IPS DF 4.7 (cell line): ENCODE data around the gene TRIM27.
"Not testable (repeated sequence)": the region's sequence is repeated elsewhere in the genome, so short reads cannot be mapped to it uniquely, and the experiment has no call there.

ENCODE experiments used
- DNase-seq: peaks from one replicate; pipeline ENCODE4 v3.0.0-alpha.2; 2013; ENCODE audit warnings: low spot score; ENCODE audit errors: extremely low read depth

TRIM27 gene

DNA sequence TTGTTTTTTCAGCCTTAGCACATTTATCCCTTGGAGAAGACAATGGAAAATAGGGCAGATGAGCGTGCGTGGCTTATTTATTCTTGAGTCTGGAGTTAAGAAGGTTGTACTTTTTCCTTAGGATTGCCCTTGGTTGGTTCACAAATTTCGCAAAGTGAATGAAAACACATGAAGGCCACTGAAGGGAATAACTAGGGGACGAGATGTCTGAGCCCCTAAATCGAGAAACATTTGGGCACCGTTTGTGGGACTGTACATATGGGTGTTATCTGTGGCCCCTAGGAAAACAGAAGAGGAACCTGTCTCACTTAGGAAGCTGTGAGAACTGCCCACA is 19.4 kb upstream of the TRIM27 start:
- no peak for DNase-seq

DNA sequence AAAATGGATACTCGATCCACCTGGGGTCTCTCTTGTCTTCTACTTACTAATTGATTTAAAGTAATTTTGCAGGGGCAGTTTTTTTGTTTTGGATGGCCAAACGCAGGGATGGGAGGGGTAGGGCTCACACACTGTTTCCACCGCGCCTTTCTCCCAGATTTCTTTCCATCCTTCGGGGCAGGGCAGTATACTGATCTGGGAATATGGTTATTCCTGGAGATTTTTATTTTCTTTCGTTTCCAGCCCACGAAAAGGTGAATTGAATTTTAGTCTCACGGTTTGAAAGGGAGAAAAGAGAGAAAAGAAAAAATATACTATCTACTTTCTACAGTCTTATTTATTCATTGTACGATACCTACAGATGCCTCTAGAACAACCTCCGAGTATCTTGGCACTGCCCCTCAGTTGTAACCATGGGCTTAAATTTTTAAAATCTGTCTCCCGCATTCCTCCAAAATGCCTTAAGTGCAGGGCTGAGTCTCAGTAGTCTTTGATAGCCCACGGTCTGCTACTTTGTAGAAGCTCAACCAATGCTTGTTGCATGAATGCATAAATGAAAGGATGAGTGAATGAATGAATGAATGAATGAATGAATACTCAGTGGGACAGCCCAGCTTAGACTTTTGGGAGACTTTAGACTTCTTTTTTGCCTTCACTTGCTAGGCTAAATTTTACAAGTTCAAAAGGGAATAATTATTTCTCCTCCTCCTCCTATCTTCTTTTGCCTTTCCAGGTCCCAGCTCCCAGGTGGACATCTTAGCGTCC is 18.1 kb upstream of the TRIM27 start:
- no peak for DNase-seq

DNA sequence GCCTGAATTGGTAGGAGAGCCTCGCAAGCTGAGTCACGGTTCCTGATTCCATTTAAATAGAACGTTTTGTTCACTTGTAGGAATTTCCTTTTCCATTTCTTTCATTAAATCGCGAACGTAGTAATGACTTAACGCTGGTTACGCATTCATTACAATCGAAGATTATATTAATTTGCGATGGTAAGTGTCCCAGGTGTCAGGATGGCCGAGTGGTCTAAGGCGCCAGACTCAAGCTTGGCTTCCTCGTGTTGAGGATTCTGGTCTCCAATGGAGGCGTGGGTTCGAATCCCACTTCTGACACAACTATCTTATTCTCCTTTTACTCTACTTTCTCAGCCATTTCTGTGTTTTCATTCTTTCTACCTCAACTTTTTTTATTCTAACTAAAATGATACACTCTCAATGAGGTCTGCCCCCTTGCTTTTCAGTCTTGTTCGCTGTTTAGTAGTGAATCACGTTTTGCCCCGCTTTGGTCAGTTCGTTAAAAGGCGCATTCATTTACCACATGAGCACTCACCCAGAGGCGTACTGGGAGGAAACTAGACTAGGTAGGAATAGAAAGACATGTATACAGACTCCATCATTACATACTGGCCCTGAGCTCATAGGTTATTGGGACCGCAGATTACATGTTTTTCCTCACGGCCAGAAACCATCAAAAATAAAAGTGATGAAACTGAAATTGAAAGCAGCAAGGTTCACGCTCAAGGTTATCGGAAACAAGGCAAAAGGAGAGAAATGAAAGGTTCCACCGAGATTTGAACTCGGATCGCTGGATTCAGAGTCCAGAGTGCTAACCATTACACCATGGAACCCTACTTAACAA is 17.3 kb upstream of the TRIM27 start:
- no peak for DNase-seq

DNA sequence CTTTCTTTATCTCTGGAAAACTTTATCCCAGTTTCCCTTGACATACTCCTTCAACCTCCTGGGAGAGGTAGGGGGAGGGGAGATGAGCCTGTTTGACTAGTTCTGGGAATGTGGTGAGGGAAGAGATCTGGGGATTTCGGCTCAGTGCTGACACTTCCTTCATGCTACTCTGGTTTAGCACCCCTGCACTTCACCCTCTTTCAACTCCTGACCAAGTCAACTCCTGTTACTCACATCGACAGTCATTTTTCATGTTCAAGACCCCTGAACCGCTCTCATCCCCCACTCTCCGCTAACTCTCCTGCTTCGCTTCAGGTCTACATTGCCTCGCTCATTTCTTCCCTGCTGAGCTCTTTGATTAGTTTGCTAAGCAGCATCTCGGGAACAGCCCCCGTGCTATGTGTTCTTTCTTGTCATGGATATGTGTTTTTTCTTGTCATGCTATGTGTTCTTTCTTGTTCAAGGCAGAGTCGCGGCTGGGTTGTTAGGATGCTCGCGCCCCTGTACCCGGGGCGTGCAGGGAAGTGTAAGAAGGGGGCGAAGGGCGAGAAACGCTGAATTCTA is 16.6 kb upstream of the TRIM27 start:
- no peak for DNase-seq

DNA sequence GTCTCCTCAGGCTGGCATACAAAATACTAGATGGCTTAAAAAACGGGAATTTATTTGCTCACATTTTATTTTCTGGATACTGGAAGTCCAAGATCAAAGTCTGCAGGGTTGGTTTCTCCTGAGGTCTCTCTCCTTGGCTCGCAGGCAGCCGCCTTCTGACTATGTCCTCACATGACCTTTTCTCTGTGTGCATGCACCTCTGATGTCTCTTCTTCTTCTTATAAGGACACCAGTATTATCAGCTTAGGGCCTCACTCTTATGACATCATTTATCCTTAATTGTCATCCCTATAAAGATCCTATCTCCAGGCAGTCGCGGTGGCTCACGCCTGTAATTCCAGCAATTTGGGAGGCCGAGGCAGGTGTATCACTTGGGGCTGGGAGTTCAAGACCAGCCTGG is 9.3 kb upstream of the TRIM27 start:
- DNase-seq: no peak

DNA sequence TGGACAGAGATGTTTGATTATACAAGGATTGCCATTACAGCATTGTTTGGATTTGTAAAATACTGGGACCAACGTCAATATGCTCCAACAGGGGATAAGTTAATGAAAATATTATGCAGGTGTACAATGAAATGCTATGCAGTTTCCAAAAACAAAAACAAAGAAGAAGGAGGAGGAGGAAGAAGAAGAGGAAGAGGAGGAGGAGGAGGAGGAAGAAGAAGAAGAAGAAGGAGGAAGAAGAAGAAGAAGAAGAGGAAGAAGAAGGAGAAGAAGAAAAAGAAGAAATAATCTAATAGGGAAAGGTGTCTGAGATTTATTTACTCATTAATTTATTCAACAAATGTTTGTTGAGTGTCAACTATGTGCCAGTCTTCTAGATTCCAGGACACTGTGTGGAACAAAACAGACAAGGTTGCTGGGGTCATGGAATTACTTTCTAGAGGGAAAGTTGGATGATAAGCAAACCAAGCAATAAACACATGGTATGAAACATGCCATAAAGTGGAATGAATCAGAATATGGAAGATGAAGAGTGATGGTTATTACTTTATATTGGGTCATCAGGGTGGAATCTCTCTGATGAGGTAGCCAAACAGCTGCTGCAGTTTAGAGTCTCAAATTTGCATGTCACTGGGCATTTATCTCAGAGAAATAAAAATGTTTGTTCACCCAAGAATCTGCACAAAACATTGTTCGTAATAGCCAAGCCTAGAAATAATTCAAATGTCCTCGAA is 6.3 kb upstream of the TRIM27 start:
- no peak for DNase-seq

DNA sequence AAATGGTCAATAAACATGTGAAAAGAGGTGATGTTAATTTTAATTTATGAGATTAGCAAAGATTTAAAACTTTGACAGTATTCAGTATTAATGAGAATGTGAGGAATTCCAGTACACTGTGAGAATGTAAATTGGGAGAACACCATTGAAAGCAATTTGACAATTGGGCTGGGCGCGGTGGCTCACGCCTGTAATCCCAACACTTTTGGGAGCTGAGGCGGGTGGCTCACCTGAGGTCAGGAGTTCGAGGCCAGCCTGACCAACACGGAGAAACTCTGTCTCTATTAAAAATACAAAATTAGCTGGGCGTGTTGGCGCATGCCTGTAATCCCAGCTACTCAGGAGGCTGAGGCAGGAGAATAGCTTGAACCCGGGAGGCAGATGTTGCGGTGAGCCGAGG is 5.6 kb upstream of the TRIM27 start:
- DNase-seq: not testable (repeated sequence)

DNA sequence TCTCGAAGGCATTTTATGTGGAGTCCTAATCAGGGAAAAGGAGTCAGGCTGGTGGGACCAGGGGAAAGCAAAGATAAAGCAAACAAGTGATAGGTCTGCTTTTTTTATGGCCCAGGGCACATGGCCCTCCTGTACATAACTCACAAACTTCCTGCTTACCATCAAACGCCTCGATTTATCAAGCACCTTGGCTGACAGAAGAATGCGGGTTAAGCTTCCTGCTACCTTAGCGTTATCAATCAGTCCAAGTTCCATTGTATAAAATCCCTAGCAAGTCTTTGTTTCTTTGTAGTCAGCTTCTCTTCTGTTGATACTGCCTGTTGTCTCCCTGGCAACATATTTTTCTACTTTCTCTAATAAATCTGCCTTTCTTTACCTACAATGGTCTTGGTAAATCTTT is 4.1 kb upstream of the TRIM27 start:
- DNase-seq: no peak

DNA sequence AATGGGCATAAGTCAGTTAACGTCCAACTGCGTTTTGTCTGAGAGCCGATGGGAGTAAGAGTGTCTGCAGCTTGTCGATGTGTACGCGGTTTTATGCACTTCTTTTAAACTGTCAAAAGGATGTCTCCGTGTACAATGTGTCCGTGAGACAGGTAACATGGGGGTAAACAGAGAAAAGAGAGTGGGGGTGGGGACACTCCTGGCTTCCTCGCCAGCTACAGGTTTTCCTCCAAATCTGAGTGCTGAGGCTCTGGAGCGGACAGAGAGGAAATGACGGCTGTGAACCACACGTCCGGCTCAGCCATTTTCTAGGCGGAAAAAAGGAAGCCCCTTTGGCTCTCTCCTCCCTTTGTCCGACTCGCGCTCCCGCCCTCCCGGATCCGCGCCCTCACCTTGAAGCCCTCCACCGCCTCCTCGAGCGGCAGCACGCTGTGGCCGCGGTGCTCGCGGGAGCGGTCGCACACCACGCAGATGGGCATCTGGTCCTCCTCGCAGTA is 916 bp downstream of the TRIM27 start:
- no peak for DNase-seq

DNA sequence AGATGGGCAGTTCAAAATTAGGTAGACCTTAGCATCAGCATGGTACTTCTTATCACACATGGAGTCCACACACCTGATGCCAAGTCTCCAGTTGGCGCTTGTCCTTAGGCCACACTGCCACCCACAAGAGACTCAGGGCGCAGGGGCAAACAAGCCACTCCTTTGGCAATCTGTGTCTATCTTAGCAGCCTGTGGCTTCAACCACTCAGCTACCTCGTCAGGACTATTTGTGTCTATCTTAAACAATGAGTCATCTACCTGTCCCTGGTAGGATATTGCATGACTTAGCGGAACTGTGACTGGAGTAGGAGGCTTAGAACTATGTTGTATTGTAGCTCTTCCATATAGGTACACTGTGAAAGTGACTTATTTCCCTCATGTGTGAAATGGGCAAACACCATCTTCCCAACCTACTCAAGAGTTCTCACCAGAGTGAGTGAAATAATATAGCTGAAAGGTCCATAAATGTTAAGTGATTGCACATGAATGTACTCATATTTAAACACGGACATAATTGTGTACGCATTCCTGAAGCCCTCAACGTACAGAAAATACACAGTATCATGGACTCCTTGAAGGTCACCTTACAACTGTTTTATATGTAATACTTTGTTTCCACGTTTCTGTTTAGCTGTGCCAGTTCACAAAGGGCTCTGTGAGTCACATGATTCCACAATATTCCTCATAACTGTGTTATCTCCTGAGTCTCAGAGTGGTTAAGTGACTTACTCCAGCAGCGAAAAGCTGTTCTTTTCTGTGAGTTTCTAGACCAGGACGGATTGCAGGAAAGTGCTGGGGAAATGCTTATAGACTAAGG is 1.6 kb downstream of the TRIM27 start:
- DNase-seq: no peak

DNA sequence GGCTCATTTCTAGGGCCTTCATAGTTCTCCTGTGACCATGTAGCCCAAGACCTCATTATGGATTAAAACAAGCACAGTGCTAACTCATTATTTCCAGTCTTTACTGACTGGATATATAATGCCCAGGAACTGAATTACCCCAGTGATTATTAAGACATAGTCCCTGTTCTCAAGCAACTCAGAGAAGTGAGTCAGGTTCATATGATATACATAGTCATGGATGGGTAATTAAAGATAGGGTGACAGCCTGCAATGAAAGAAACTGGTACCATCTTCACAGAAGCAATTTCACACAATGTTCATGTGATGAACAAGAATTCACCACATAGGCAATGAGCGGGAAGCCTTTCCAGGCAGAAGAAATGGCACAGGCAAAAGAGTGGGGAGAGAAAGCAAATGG is 3.5 kb downstream of the TRIM27 start:
- no peak for DNase-seq

DNA sequence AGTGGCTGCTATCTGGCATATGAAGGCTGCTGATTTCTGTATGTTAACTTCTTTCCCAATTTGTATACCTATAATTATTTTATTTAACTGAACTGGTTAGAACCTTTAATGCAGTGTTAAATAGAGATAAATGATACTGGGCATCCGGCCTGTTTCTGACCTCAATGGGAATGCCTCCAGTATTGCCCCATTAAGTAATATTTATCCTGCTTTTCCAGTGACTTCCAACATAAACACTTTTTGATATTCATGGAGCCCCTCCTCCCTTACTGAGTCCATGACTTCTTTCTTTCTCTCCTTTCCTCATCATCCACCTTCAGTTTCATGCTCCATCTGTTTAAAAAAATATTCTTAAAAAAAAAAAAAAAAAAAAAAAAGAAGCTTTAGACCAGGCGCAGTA is 8.8 kb downstream of the TRIM27 start:
- DNase-seq: no peak

DNA sequence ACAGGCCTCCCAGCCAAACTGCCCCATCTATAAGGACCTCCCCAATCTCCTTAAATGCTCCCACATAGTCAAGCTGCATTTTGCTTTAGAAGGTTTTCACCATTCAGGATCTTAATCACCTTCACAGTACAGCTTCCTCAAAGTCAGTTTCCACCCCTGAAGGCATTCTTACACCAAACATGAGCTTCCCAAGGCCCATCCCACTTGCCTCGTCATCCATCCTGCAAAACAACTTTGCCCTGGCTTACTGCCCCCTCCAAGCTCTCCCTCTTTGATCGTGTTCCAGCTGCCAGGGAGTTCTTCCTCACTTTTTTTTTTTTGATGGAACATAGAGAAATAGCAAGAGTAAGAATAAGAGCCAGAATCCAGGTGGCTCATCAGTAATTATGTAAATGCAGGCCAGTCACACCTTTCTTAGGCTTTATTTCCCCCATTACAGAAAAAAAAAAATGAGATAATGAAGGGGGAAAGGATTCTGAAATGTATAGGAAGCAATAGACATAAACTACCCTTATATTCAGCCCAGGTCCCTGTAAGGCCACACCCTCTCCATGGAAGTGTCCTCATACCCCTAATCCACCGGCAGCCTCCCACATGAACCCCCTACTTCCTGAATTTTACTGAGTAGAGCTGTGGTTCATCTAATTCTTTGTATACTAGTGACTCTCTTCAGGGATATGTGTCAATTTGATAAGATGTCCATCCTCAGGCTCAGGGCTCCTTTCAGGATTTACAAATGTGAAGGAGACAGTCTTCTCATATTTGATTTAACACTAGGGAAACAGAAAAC is 12.7 kb downstream of the TRIM27 start:
- DNase-seq: no peak

DNA sequence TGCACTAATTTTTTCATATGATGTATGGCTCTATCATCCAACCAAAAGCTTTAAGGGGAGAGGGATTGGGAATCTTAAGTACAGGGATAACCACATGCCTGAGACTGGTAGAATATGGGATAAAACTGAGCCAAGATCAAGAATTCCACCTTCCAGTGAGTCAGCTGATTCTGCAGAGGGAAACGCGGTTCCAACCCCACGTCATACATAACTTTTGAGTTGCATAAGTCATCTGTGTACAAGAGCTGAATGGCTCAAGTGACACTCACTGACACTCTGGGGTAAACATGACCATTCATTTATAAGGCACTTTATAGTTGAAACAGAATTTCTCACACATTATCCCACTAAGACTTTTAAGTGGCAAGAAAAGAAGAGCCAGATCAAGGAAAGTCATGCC is 16.4 kb downstream of the TRIM27 start:
- DNase-seq: no peak

DNA sequence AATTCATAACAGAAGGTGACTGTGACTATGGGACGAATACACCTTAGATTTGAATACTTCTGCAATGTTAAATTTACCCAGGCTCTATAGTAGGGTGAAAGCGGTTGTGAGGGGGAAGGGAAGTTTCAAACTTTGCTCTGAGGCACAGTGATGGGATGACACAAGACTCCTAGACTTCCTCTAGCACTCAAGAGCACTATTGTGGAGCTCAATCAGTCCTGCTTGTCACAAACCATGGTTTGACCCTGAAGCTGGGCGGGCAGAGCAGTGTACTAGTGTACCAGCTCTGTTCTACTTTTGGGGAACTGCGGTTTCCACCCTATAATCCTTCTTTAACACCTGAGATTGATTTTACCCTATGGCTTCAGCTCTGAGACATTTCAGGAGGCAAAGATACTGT is 17.1 kb downstream of the TRIM27 start:
- no peak for DNase-seq

DNA sequence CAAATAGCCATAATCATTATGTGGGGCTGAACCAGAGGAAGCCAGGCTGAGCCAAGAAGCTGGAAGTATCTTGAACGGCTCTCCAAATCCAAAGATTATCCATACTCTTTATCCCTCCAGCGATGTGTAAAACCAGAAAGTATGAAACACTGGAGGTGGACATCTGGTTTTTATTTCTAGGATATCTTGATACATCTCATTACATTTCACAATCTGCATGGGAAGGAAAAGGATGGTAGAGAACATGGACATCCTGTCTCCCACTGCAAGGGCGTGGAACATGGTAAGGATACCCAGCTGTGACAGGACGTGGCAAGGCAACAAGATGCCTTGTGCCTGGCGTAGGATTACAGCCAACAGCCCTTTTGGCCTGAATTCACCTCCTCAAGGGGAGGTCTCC is 20.1 kb downstream of the TRIM27 start:
- no peak for DNase-seq

DNA sequence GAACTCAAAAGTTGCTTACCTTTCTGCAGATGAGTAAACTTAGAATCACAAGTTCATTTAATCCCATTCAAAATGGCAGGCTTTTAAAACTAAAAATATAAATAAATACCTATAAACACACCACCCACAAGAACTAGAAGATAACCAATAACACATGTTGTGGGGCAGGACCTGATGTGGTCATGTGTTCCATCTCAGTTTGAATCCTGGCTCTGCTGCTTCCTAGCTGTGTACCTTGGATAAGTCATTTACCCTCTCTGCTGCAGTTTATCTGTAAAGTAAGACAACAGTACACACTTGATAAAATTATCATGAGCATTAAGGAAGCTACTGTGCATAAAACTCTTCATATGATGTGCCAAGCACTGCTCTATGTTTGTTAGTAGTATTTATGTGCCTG is 22.0 kb downstream of the TRIM27 start:
- DNase-seq: no peak

DNA sequence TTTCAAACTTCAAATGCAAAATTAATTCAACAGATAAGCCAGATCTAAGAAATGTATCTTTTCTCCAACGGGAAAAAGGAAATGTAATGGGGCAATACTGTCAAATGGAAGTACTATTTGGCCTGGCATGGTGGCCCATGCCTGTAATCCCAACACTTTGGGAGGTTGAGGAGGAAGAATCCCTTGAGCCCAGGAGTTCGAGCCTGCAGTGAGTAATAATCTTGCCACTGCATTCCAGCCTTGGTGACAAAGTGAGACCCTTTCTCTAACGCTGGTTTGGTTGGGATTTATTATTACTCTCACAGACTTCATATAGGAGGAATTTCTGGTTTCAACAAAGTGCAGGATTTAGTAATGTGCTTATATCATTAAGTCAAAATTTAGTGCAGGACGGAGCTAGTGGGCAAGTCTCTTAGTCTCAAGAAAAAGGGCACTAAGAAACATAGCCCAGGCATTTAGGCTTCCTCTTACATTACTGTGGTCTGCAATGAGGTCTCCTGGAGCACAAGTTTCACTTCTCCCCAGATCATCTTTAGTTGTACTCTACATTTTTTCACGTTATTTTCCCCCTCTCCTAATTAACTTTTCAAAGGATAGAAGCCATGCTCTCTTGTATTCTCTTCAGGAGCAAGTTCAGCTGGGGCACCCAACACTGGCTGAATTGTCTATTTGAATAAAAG is 23.1 kb downstream of the TRIM27 start:
- DNase-seq: no peak

DNA sequence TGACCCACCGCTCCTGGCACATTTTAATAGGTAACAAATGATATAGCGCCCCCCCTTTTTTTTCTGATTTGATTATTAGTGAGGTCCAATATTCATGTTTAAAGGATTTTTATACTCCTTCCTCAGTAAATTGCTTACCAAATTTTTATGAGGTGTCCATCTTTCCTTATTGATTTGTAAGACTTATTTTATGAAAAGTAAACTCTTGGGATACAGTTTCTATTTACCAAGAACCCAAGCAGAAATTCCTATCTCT is 25.1 kb downstream of the TRIM27 start:
- no peak for DNase-seq

DNA sequence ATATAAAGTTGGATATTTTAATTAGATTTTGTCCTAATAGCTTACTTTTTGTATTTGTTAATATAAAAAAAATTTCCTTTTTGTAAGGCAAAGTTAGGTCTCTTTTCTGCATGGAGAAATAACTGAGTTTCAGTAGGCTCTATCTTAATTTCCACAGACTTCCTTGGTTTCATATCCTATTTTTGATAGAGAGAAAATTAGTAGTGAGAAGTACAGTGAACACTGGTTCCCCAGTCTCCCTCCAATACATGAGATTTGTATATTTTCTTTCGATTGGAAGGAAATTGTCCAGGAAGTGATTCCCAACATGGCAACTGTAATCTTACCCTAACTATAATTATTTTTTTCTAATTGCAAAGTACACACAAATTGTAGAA is 26.4 kb downstream of the TRIM27 start:
- DNase-seq: no peak
